ENCODE data around the gene USP6NL. TPM values are rescaled to one million over a fixed set of nuclear protein-coding genes. Genes with fewer than 3 reads are reported as not detected.

The USP6NL gene
- total and polyA plus RNA-seq, 9 of the 15 experiments (the other 6 are each of a cell fraction or from before 2014, with no cell fraction given) = 3.2 to 26.6 (median 19.8) TPM

DNA sequence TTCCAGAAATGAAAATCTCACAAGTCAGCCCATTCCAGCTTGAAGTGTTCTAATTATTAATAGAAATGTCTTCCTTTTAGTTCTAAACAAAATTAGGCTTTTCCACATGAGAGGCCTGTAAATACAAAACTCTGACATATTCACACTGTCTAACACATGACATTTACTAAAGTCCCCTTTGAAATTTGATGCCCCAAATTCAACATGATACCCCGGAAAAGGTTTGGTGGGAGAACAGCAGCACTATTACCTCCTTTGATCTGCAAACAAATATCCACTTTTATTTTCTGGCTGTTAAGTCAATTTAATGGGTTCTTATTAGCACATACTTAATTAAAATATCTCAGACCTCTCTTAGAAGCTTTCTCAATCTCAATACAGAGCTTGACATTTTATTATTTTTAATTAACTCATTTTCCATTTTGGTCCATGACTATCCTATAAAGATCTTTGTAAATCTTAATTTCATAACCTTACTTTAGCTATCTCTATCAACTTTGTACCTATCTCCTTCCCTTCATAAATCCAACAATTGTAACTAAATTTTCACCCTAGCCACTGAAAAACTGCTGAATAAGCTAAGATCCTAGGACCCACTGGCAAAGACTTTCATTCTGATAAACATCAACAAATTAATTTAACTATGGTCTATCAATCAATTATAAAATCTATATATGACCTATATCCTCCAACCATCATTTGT is 63.2 kb downstream of the USP6NL start:
- H3K79me2 ChIP-seq (ENCODE audit: control insufficient read depth, insufficient read depth, low read length) = peaks cover 90% of the 10 kb centered on the region
- FAIRE-seq (no peak), DNase-seq (ENCODE audit: extremely low read depth in 1 of 4, low spot score in 3 of 4) (no peak), ATAC-seq (no peak)
- CTCF ChIA-PET (ENCODE audit: low intra/inter-chr PET ratio) = interaction anchor here (0.5 to 0.7 kb wide), 2 partner anchors 31 to 110 kb away, joined by 3 to 5 read pairs; no protein-coding TSS in a partner anchor
- H3K36me3 ChIP-seq (ENCODE audit: control insufficient read depth, insufficient read depth, low read length) = peaks cover 3% of the 10 kb centered on the region; the same call in 2 of the 3 replicates
- in situ Hi-C loops (cut with MboI) = no loop called here
- 80% methylated on average over 1 of the region's 1 CpG for WGBS (ENCODE audit: insufficient coverage, low coverage, missing lambda C conversion rate)
- no peaks in the 10 kb centered on the region for H3K27me3 ChIP-seq (ENCODE audit: control insufficient read depth in 2 of 2, insufficient read depth in 2 of 2, low read length in 2 of 2)
- POLR2A ChIA-PET = no interaction called here
- no peaks in the 10 kb centered on the region for H3K9me3 ChIP-seq (replicated peaks; ENCODE audit: control insufficient read depth, insufficient read depth, low read depth, low read length)
- BruUV-seq (replicated peaks) = no TSS peak
- H3K27ac ChIP-seq (ENCODE audit: extremely low read depth, low read depth, low read length) = no peak overlapping the region
- H3K4me2 ChIP-seq (ENCODE audit: insufficient read depth, low read length) = no peak overlapping the region
- intact Hi-C loops (cut with micrococcal nuclease) = no loop called here
- no peak overlapping the region for H2AFZ ChIP-seq (ENCODE audit: low read depth, low read length)
- TF ChIP-seq PHF21A (IDR thresholded peaks at IDR 0.05; ENCODE audit: borderline replicate concordance, low read depth) (no peak), MAFG (tag; conservative IDR thresholded peaks at IDR 0.05) (peak; percentile 69; the same call in 1 of the 2 replicates), MAFK (IDR thresholded peaks at IDR 0.05; ENCODE audit: low read length) (peak; percentile 43; the same call in 1 of the 2 replicates), ZKSCAN8 (CRISPR knock-in tag; IDR thresholded peaks at IDR 0.05) (no peak), NFE2 (IDR thresholded peaks at IDR 0.05; ENCODE audit: low read depth) (no peak), C11orf30 (IDR thresholded peaks at IDR 0.05; ENCODE audit: low read depth) (peak; percentile 83), MAFF (IDR thresholded peaks at IDR 0.05; ENCODE audit: low read length) (peak; percentile 60), ZNF316 (IDR thresholded peaks at IDR 0.05) (peak; percentile 91), SRSF7 (optimal IDR thresholded peaks at IDR 0.05; ENCODE audit: low read depth, low read length) (no peak), ZNF121 (CRISPR knock-in tag; conservative IDR thresholded peaks at IDR 0.05) (no peak)
- TF ChIP-seq, protein P1, sequence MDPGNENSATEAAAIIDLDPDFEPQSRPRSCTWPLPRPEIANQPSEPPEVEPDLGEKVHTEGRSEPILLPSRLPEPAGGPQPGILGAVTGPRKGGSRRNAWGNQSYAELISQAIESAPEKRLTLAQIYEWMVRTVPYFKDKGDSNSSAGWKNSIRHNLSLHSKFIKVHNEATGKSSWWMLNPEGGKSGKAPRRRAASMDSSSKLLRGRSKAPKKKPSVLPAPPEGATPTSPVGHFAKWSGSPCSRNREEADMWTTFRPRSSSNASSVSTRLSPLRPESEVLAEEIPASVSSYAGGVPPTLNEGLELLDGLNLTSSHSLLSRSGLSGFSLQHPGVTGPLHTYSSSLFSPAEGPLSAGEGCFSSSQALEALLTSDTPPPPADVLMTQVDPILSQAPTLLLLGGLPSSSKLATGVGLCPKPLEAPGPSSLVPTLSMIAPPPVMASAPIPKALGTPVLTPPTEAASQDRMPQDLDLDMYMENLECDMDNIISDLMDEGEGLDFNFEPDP (CRISPR knock-in tag; IDR thresholded peaks at IDR 0.05) = no peak
- H3K4me1 ChIP-seq (replicated peaks in 1 of 2; ENCODE audit: control insufficient read depth in 2 of 2, insufficient read depth in 2 of 2, low read length in 2 of 2) = peaks cover 0 to 16% of the 10 kb centered on the region in 2 experiments; a peak in 2 of 5 replicates
- no peaks in the 10 kb centered on the region for H4K20me1 ChIP-seq (replicated peaks; ENCODE audit: control insufficient read depth, insufficient read depth, low read length)
- no peak overlapping the region for H3K9ac ChIP-seq (ENCODE audit: insufficient read depth in 1 of 2, low read depth in 2 of 2, low read length in 2 of 2)
- no peaks in the 10 kb centered on the region for H3K9me1 ChIP-seq (ENCODE audit: control insufficient read depth, insufficient read depth, low read length)
- no peak overlapping the region for H3K4me3 ChIP-seq
